ENCODE results near the gene PJVK.

DNA sequence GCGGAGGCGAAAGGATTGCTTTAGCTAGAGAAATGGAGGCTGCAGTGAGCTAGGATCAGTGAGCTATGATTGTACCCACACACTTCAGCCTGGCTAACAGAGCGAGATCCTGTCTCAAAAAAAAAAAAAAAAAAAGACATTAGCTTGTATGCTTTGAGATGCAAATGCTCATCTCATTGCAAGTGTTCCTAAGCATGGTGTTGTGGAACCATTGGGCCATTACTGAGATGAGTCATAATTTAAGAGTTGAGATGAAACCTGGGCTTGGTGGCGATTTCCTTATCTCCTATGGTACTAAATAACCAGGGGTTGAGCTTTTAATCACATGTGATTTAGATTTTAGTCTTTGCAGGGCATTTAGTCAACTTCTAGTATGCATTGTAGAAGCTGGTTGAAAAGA lies 31.3 kb downstream of the PJVK start:
- no peak for TF ChIP-seq POLR2A (IDR thresholded peaks at IDR 0.05)
- TF ChIP-seq POLR2AphosphoS5 (IDR thresholded peaks at IDR 0.05): no peak
